HepG2 (cell line): ENCODE results near the gene ST6GALNAC2. TPM values are rescaled to one million over a fixed set of nuclear protein-coding genes. Genes with fewer than 3 reads are reported as not detected.

Source experiments
- AHR ChIP-seq: IDR thresholded peaks from 2 replicates; pipeline ENCODE4 v1.6.1; 2018; ENCODE audit warnings: missing genetic modification reagents, missing compliant biosample characterization
- CBX2 ChIP-seq, 2 experiments: fragments of 200-600 bp in 1 of 2; sonication (generic); formaldehyde crosslinking in 1 of 2; IDR thresholded peaks; 2 replicates each; pipeline versions ENCODE4 v1.7.0 to v1.8.1; 2018 to 2022; ENCODE audit warnings: low read depth in 2 of 2, low read length in 1 of 2, mild to moderate bottlenecking in 1 of 2, missing genetic modification reagents in 1 of 2
- HNRNPLL ChIP-seq: fragments of 200-400 bp; formaldehyde crosslinking; IDR thresholded peaks from 2 replicates; pipeline ENCODE4 v1.6.1; 2017; ENCODE audit warnings: mild to moderate bottlenecking, low read depth, low read length; ENCODE audit not compliant: poor library complexity, severe bottlenecking
- MAF1 ChIP-seq: sonication (generic); formaldehyde crosslinking; IDR thresholded peaks from 2 replicates; pipeline ENCODE4 v1.5.0; 2020; ENCODE audit warnings: missing genetic modification reagents, borderline replicate concordance
- MAZ ChIP-seq, 2 experiments: sonication (generic) in 1 of 2; formaldehyde crosslinking in 1 of 2; IDR thresholded peaks; 2 replicates each; pipeline versions ENCODE4 v1.5.0 to v1.6.1; 2012 to 2020; ENCODE audit warnings: low read depth in 2 of 2, mild to moderate bottlenecking in 2 of 2, borderline replicate concordance in 1 of 2, improper control_type of control experiment in 1 of 2, low read length in 1 of 2, missing genetic modification reagents in 1 of 2, moderate library complexity in 1 of 2
- PITX1 ChIP-seq: sonication (generic); formaldehyde crosslinking; IDR thresholded peaks from 2 replicates; pipeline ENCODE4 v1.5.1; 2020; ENCODE audit warnings: mild to moderate bottlenecking, missing genetic modification reagents
- XRCC5 ChIP-seq: fragments of 200-400 bp; formaldehyde crosslinking; optimal IDR thresholded peaks from 2 replicates; pipeline ENCODE3; 2017; ENCODE audit warnings: mild to moderate bottlenecking, low read length
- ZBTB20 ChIP-seq: sonication (generic); formaldehyde crosslinking; IDR thresholded peaks from 2 replicates; pipeline ENCODE4 v1.8.1; 2023; ENCODE audit warnings: missing genetic modification reagents, low read depth, mild to moderate bottlenecking, borderline replicate concordance
- ZNF292 ChIP-seq: sonication (generic); formaldehyde crosslinking; IDR thresholded peaks from 2 replicates; pipeline ENCODE4 v1.8.1; 2022; ENCODE audit warnings: mild to moderate bottlenecking, low read depth, missing genetic modification reagents, borderline replicate concordance
- ZNF558 ChIP-seq: sonication (generic); formaldehyde crosslinking; IDR thresholded peaks from 2 replicates; pipeline ENCODE4 v1.9.0; 2022; ENCODE audit warnings: mild to moderate bottlenecking, missing genetic modification reagents, borderline replicate concordance
- ZNF570 ChIP-seq: sonication (generic); formaldehyde crosslinking; IDR thresholded peaks from 2 replicates; pipeline ENCODE4 v1.4.0; 2020; ENCODE audit warnings: mild to moderate bottlenecking, missing genetic modification reagents, borderline replicate concordance
- ZNF747 ChIP-seq: sonication (generic); formaldehyde crosslinking; IDR thresholded peaks from 2 replicates; pipeline ENCODE4 v1.8.1; 2023; ENCODE audit warnings: missing genetic modification reagents, mild to moderate bottlenecking, borderline replicate concordance
- ZNF781 ChIP-seq: sonication (generic); formaldehyde crosslinking; IDR thresholded peaks from 2 replicates; pipeline ENCODE4 v1.5.1; 2020; ENCODE audit warnings: borderline replicate concordance, mild to moderate bottlenecking, missing genetic modification reagents; ENCODE audit errors: not compliant biosample characterization
- polyA plus RNA-seq, 8 experiments: library from polyadenylated mRNA; depleted of rRNA in 3 of 8; stranded (reverse) in 7 of 8; unstranded in 1 of 8; fragments of >200 nt; fragmentation: Illumina TruSeq in 4 of 8; extraction: Trizol in 4 of 8; gene quantifications; 2 replicates each; pipeline versions ENCODE4 v1.2.1 to v1.2.3, GENCODE V29; 2011 to 2016; ENCODE audit warnings: low read depth in 4 of 8, missing spikeins in 1 of 8, mixed read lengths in 1 of 8; ENCODE audit not compliant: insufficient read depth in 1 of 8
- total RNA-seq, 5 experiments: library from RNA; depleted of rRNA; stranded (reverse); fragments of >200 nt; fragmentation: Illumina TruSeq; extraction: Trizol; gene quantifications; 2 replicates each; pipeline ENCODE4 v1.2.3, GENCODE V29; 2016; ENCODE audit warnings: low read depth in 1 of 5
- TF ChIP-seq, protein P1 (sequence below): sonication (generic); formaldehyde crosslinking; IDR thresholded peaks from 2 replicates; pipeline ENCODE4 v1.5.0; 2020; ENCODE audit warnings: missing genetic modification reagents
- TF ChIP-seq, protein P2 (sequence below): IDR thresholded peaks from 2 replicates; pipeline ENCODE4 v1.6.1; 2012; ENCODE audit warnings: low read depth, low read length, improper control_type of control experiment
- TF ChIP-seq, protein P3 (sequence below): sonication (generic); formaldehyde crosslinking; IDR thresholded peaks from 2 replicates; pipeline ENCODE4 v1.4.0; 2020; ENCODE audit warnings: missing genetic modification reagents, borderline replicate concordance
- TF ChIP-seq, protein P4 (sequence below), 2 experiments: sonication (generic) in 1 of 2; formaldehyde crosslinking in 1 of 2; IDR thresholded peaks; 2 replicates each; pipeline versions ENCODE4 v1.4.0 to v1.6.1; 2018 to 2020; ENCODE audit warnings: missing genetic modification reagents in 2 of 2, borderline replicate concordance in 1 of 2, low read depth in 1 of 2, mild to moderate bottlenecking in 1 of 2, missing biosample characterization in 1 of 2

Gene ST6GALNAC2
- total and polyA plus RNA-seq, 2 of the 13 experiments (the other 11 are each of a cell fraction or from before 2014, with no cell fraction given) = 0.12 to 0.49 TPM

DNA sequence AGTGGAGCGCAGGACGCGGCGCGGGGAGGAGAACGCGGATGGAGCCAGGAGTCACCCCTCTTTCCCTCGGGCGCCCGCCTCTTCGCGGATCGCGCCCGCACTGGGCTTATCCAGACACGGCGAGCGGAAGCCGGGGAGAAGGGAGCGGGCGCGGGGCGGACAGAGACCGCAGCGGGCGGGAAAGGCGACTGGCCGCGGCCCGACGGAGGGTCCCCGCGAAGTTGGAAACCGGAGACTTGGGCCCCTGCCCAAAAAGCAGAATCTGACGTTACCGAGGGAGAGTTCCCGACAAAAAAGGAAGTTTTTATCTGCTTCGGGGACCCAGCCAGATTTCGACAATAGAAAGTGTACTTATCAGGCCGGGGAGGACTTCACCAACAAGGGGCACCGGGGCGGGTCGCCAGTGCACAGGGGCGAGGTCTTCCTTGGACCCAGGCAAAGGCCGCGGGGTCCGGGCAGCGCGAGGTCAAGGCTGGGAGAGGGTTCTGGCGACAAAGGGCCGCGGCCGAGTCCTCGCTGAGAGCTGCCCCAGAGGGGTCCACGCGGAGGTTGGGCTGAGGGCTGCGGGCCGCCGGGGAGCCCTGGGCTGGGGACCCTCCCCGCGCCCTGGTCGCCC is 519 bp downstream of the ST6GALNAC2 start (continued):
- TF ChIP-seq, protein P1, sequence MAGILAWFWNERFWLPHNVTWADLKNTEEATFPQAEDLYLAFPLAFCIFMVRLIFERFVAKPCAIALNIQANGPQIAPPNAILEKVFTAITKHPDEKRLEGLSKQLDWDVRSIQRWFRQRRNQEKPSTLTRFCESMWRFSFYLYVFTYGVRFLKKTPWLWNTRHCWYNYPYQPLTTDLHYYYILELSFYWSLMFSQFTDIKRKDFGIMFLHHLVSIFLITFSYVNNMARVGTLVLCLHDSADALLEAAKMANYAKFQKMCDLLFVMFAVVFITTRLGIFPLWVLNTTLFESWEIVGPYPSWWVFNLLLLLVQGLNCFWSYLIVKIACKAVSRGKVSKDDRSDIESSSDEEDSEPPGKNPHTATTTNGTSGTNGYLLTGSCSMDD (CRISPR knock-in tag) = 0 out of 2 replicates have a peak, but pooled peaks have one; percentile 62
- peak; percentile 49 for TF ChIP-seq HNRNPLL
- peak; percentile 42; the same call in 1 of the 2 replicates for TF ChIP-seq ZBTB20 (CRISPR knock-in tag)
- TF ChIP-seq, protein P2, sequence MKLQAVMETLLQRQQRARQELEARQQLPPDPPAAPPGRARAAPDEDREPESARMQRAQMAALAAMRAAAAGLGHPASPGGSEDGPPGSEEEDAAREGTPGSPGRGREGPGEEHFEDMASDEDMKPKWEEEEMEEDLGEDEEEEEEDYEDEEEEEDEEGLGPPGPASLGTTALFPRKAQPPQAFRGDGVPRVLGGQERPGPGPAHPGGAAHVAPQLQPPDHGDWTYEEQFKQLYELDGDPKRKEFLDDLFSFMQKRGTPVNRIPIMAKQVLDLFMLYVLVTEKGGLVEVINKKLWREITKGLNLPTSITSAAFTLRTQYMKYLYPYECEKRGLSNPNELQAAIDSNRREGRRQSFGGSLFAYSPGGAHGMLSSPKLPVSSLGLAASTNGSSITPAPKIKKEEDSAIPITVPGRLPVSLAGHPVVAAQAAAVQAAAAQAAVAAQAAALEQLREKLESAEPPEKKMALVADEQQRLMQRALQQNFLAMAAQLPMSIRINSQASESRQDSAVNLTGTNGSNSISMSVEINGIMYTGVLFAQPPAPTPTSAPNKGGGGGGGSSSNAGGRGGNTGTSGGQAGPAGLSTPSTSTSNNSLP = no peak
- no peak for TF ChIP-seq ZNF570
- 0 out of 2 replicates have a peak, but pooled peaks have one; percentile 39 for TF ChIP-seq ZNF558 (CRISPR knock-in tag)
- no peak for TF ChIP-seq ZNF292 (CRISPR knock-in tag)
- TF ChIP-seq, protein P3, sequence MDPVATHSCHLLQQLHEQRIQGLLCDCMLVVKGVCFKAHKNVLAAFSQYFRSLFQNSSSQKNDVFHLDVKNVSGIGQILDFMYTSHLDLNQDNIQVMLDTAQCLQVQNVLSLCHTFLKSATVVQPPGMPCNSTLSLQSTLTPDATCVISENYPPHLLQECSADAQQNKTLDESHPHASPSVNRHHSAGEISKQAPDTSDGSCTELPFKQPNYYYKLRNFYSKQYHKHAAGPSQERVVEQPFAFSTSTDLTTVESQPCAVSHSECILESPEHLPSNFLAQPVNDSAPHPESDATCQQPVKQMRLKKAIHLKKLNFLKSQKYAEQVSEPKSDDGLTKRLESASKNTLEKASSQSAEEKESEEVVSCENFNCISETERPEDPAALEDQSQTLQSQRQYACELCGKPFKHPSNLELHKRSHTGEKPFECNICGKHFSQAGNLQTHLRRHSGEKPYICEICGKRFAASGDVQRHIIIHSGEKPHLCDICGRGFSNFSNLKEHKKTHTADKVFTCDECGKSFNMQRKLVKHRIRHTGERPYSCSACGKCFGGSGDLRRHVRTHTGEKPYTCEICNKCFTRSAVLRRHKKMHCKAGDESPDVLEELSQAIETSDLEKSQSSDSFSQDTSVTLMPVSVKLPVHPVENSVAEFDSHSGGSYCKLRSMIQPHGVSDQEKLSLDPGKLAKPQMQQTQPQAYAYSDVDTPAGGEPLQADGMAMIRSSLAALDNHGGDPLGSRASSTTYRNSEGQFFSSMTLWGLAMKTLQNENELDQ (CRISPR knock-in tag) = no peak
- 0 out of 2 replicates have a peak, but pooled peaks have one; percentile 37 for TF ChIP-seq PITX1 (CRISPR knock-in tag)
- TF ChIP-seq ZNF747 (CRISPR knock-in tag) = 0 out of 2 replicates have a peak, but pooled peaks have one; percentile 30
- TF ChIP-seq XRCC5 = peak; percentile 38
- peak; percentile 60 for TF ChIP-seq ZNF781 (CRISPR knock-in tag)
- TF ChIP-seq MAF1 (CRISPR knock-in tag) = 0 out of 2 replicates have a peak, but pooled peaks have one; percentile 11
- TF ChIP-seq AHR = no peak
- no peak for TF ChIP-seq CBX2 (IDR thresholded peaks at IDR 0.05; ENCODE audit: low read depth, low read length)
- TF ChIP-seq CBX2 (CRISPR knock-in tag; IDR thresholded peaks at IDR 0.05; ENCODE audit: low read depth) = peak; percentile 82; the same call in 1 of the 2 replicates
- TF ChIP-seq, protein P4, sequence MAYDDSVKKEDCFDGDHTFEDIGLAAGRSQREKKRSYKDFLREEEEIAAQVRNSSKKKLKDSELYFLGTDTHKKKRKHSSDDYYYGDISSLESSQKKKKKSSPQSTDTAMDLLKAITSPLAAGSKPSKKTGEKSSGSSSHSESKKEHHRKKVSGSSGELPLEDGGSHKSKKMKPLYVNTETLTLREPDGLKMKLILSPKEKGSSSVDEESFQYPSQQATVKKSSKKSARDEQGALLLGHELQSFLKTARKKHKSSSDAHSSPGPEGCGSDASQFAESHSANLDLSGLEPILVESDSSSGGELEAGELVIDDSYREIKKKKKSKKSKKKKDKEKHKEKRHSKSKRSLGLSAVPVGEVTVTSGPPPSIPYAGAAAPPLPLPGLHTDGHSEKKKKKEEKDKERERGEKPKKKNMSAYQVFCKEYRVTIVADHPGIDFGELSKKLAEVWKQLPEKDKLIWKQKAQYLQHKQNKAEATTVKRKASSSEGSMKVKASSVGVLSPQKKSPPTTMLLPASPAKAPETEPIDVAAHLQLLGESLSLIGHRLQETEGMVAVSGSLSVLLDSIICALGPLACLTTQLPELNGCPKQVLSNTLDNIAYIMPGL (CRISPR knock-in tag; IDR thresholded peaks at IDR 0.05; ENCODE audit: borderline replicate concordance in 1 of 2, low read depth in 1 of 2) = 0 out of 4 replicates have a peak, but pooled peaks of 1 of the 2 experiments have one; percentile 22
- TF ChIP-seq MAZ (IDR thresholded peaks at IDR 0.05; ENCODE audit: borderline replicate concordance, low read depth, low read length) = no peak
- TF ChIP-seq MAZ (CRISPR knock-in tag; IDR thresholded peaks at IDR 0.05; ENCODE audit: low read depth) = 0 out of 2 replicates have a peak, but pooled peaks have one; percentile 1
